H1 (cell line): ENCODE results near the gene ZNF469. TPM values are rescaled to one million over a fixed set of nuclear protein-coding genes. Genes with fewer than 3 reads are reported as not detected.

Experiments
- CTCF ChIA-PET: fragments of 300-600 bp; sonication (Branson Sonifier 250); formaldehyde crosslinking; loops from one replicate; lab custom pipeline; 2021; ENCODE audit not compliant: partially characterized antibody; lab: Charles Lee
- POLR2A ChIA-PET: fragments of 300-600 bp; sonication (Branson Sonifier 250); formaldehyde crosslinking; loops from one replicate; lab custom pipeline; 2021; ENCODE audit warnings: inconsistent platforms; ENCODE audit not compliant: partially characterized antibody; lab: Charles Lee
- DNase-seq, 2 experiments: peaks; one replicate each; pipeline versions ENCODE4 v3.0.0 to v3.0.0-alpha.2; 2010 to 2022; ENCODE audit warnings: low spot score in 2 of 2, low read depth in 1 of 2, mixed read lengths in 1 of 2
- FAIRE-seq: peaks from 2 replicates; lab custom pipeline; 2011; peaks lifted over from hg19 to GRCh38; lab: Jason Lieb, UNC
- H2AFZ ChIP-seq: 2 replicates; pipeline ENCODE4 v1.8.1; 2012; ENCODE audit warnings: low read length, inconsistent platforms
- H2AK5ac ChIP-seq: 2 replicates; pipeline ENCODE4 v1.6.1; 2013; ENCODE audit warnings: low read depth, low read length
- H2BK120ac ChIP-seq: replicated peaks from 2 replicates; pipeline ENCODE3; 2013; ENCODE audit warnings: low read depth, low read length, inconsistent platforms
- H2BK12ac ChIP-seq: 2 replicates; pipeline ENCODE4 v1.6.1; 2013; ENCODE audit warnings: low read depth, low read length
- H2BK15ac ChIP-seq: 2 replicates; pipeline ENCODE4 v1.6.1; 2013; ENCODE audit warnings: low read length
- H2BK20ac ChIP-seq: 2 replicates; pipeline ENCODE4 v1.6.1; 2013; ENCODE audit warnings: low read length
- H2BK5ac ChIP-seq: 2 replicates; pipeline ENCODE4 v1.6.1; 2013; ENCODE audit warnings: low read depth, low read length
- H3K14ac ChIP-seq: 2 replicates; pipeline ENCODE4 v1.6.1; 2013; ENCODE audit warnings: inconsistent platforms; ENCODE audit not compliant: insufficient read length
- H3K18ac ChIP-seq: 2 replicates; pipeline ENCODE4 v1.6.1; 2013; ENCODE audit warnings: low read length; ENCODE audit errors: extremely low read depth
- H3K23ac ChIP-seq: 2 replicates; pipeline ENCODE4 v1.6.1; 2013; ENCODE audit warnings: inconsistent platforms; ENCODE audit not compliant: insufficient read length
- H3K23me2 ChIP-seq: 2 replicates; pipeline ENCODE4 v1.6.1; 2013; ENCODE audit warnings: low read depth, low read length
- H3K27ac ChIP-seq: 2 replicates; pipeline ENCODE4 v1.6.1; 2011; ENCODE audit warnings: low read depth, low read length, inconsistent platforms
- H3K27me3 ChIP-seq, 4 experiments: replicated peaks in 1 of 4; 1 replicate in 1 of 4; 2 replicates in 3 of 4; pipeline versions ENCODE4 v1.6.1 to v1.8.1; 2011 to 2013; ENCODE audit warnings: low read length in 3 of 4, mild to moderate bottlenecking in 3 of 4, inconsistent platforms in 2 of 4, mixed read lengths in 2 of 4, moderate library complexity in 1 of 4; ENCODE audit not compliant: control insufficient read depth in 3 of 4, insufficient read depth in 3 of 4; ENCODE audit errors: extremely low read depth in 1 of 4
- H3K36me3 ChIP-seq, 4 experiments: 2 replicates each; pipeline versions ENCODE4 v1.6.1 to v1.8.1; 2011 to 2013; ENCODE audit warnings: mild to moderate bottlenecking in 4 of 4, low read length in 3 of 4, moderate library complexity in 2 of 4, control low read depth in 1 of 4, inconsistent platforms in 1 of 4; ENCODE audit not compliant: insufficient read depth in 4 of 4, control insufficient read depth in 2 of 4
- H3K4ac ChIP-seq: replicated peaks from 2 replicates; pipeline ENCODE3; 2013; ENCODE audit warnings: low read length, low read depth, mixed read lengths, inconsistent platforms; ENCODE audit not compliant: insufficient read length
- H3K4me1 ChIP-seq, 4 experiments: replicated peaks in 1 of 4; 1 replicate in 1 of 4; 2 replicates in 3 of 4; pipeline versions ENCODE4 v1.6.1 to v1.8.1; 2011 to 2013; ENCODE audit warnings: low read length in 3 of 4, inconsistent platforms in 2 of 4, mixed read lengths in 1 of 4; ENCODE audit not compliant: insufficient read depth in 4 of 4, control insufficient read depth in 3 of 4
- H3K4me2 ChIP-seq, 2 experiments: 2 replicates each; pipeline versions ENCODE4 v1.6.1 to v1.8.1; 2011 to 2013; ENCODE audit warnings: low read depth in 2 of 2, low read length in 2 of 2, control low read depth in 1 of 2, inconsistent platforms in 1 of 2, mild to moderate bottlenecking in 1 of 2; ENCODE audit not compliant: insufficient read depth in 1 of 2
- H3K4me3 ChIP-seq, 4 experiments: fragments of 200-600, 300-600 bp in 1 of 4; sonication (generic), shearing (Covaris generic), sonication (Bioruptor Twin) in 1 of 4; 2 replicates each; pipeline versions ENCODE4 v1.5.1 to v1.8.1; 2011 to 2016; ENCODE audit warnings: low read length in 4 of 4, low read depth in 3 of 4, control low read depth in 2 of 4, inconsistent platforms in 2 of 4, mild to moderate bottlenecking in 2 of 4, mixed read lengths in 1 of 4, moderate library complexity in 1 of 4; ENCODE audit not compliant: insufficient read depth in 2 of 4; ENCODE audit errors: extremely low read depth in 1 of 4
- H3K56ac ChIP-seq: replicated peaks from 2 replicates; pipeline ENCODE3; 2013; ENCODE audit warnings: low read depth, mild to moderate bottlenecking, mixed read lengths, low read length, inconsistent platforms; ENCODE audit not compliant: insufficient read length
- H3K79me1 ChIP-seq: 2 replicates; pipeline ENCODE4 v1.6.1; 2013; ENCODE audit warnings: low read depth, low read length, control low read depth
- H3K79me2 ChIP-seq, 2 experiments: 2 replicates each; pipeline versions ENCODE4 v1.6.1 to v1.8.1; 2012 to 2013; ENCODE audit warnings: low read length in 2 of 2, mild to moderate bottlenecking in 2 of 2, inconsistent platforms in 1 of 2; ENCODE audit not compliant: insufficient read depth in 2 of 2, control insufficient read depth in 1 of 2
- H3K9ac ChIP-seq, 4 experiments: replicated peaks in 1 of 4; 1 replicate in 1 of 4; 2 replicates in 3 of 4; pipeline versions ENCODE4 v1.6.1 to v1.8.1; 2011 to 2013; ENCODE audit warnings: low read depth in 3 of 4, low read length in 3 of 4, control low read depth in 2 of 4, mild to moderate bottlenecking in 2 of 4, moderate library complexity in 2 of 4, inconsistent platforms in 1 of 4; ENCODE audit errors: extremely low read depth in 1 of 4
- H3K9me3 ChIP-seq, 2 experiments: 2 replicates each; pipeline versions ENCODE4 v1.6.1 to v1.8.1; 2012 to 2013; ENCODE audit warnings: mild to moderate bottlenecking in 2 of 2, moderate library complexity in 2 of 2, control low read depth in 1 of 2, inconsistent platforms in 1 of 2, low read depth in 1 of 2, low read length in 1 of 2, mixed read lengths in 1 of 2; ENCODE audit not compliant: insufficient read depth in 2 of 2
- H4K20me1 ChIP-seq, 2 experiments: replicated peaks in 1 of 2; 2 replicates each; pipeline versions ENCODE3 to v1.8.1; 2011 to 2013; ENCODE audit warnings: inconsistent platforms in 2 of 2, low read length in 2 of 2, mild to moderate bottlenecking in 1 of 2; ENCODE audit not compliant: insufficient read depth in 2 of 2, control insufficient read depth in 1 of 2
- H4K5ac ChIP-seq: 2 replicates; pipeline ENCODE4 v1.6.1; 2013; ENCODE audit warnings: low read length, low read depth, mixed read lengths, inconsistent platforms; ENCODE audit not compliant: insufficient read length
- H4K8ac ChIP-seq: 2 replicates; pipeline ENCODE4 v1.8.0; 2013; ENCODE audit warnings: mild to moderate bottlenecking, moderate library complexity, low read length, inconsistent platforms; ENCODE audit not compliant: insufficient read depth; ENCODE audit errors: extremely low read depth
- H4K91ac ChIP-seq: replicated peaks from 2 replicates; pipeline ENCODE3; 2013; ENCODE audit warnings: low read length, mixed read lengths, inconsistent platforms; ENCODE audit not compliant: insufficient read length
- ASH2L ChIP-seq: fragments of 200-600, 300-600 bp; sonication (generic); IDR thresholded peaks from one replicate; pipeline ENCODE4 v1.7.1; 2017; ENCODE audit warnings: low read length
- CBX5 ChIP-seq: fragments of 300-800, 300-1000 bp; sonication (generic); IDR thresholded peaks from 2 replicates; pipeline ENCODE4 v1.7.1; 2016; ENCODE audit warnings: antibody characterized with exemption, low read length, low read depth
- CHD2 ChIP-seq: IDR thresholded peaks from 2 replicates; pipeline ENCODE4 v1.6.1; 2012; ENCODE audit warnings: low read length, improper control_type of control experiment
- CREB1 ChIP-seq: IDR thresholded peaks from 2 replicates; pipeline ENCODE4 v1.6.1; 2012; ENCODE audit warnings: inconsistent platforms
- GABPA ChIP-seq: IDR thresholded peaks from 2 replicates; pipeline ENCODE4 v1.6.1; 2011; ENCODE audit warnings: mild to moderate bottlenecking, low read length, moderate library complexity, borderline replicate concordance; ENCODE audit not compliant: insufficient read depth
- HDAC6 ChIP-seq: IDR thresholded peaks from one replicate; pipeline ENCODE4 v1.7.1; 2012; ENCODE audit warnings: low read depth, mild to moderate bottlenecking, inconsistent platforms, low read length, moderate library complexity
- MAFK ChIP-seq: IDR thresholded peaks from 2 replicates; pipeline ENCODE4 v1.6.1; 2012; ENCODE audit warnings: low read depth, mild to moderate bottlenecking, improper control_type of control experiment, low read length
- NANOG ChIP-seq: IDR thresholded peaks from 2 replicates; pipeline ENCODE4 v1.6.1; 2011; ENCODE audit warnings: low read length, low read depth, mild to moderate bottlenecking, inconsistent platforms; ENCODE audit not compliant: insufficient read depth, poor library complexity, severe bottlenecking
- RBBP5 ChIP-seq: IDR thresholded peaks from 2 replicates; pipeline ENCODE4 v1.7.1; 2012; ENCODE audit warnings: low read depth, mild to moderate bottlenecking, inconsistent platforms, low read length, moderate library complexity, borderline replicate concordance
- RNF2 ChIP-seq: fragments of 200-900, 300-1000 bp; sonication (generic); IDR thresholded peaks from 2 replicates; pipeline ENCODE4 v1.7.1; 2016; ENCODE audit warnings: borderline replicate concordance, low read depth, mild to moderate bottlenecking, antibody characterized with exemption, low read length; ENCODE audit not compliant: poor library complexity, severe bottlenecking; ENCODE audit errors: missing control alignments
- SIN3A ChIP-seq, 2 experiments: IDR thresholded peaks in 1 of 2; conservative IDR thresholded peaks in 1 of 2; 2 replicates each; pipeline ENCODE4 v1.6.1; 2011 to 2012; ENCODE audit warnings: low read length in 2 of 2, improper control_type of control experiment in 1 of 2, low read depth in 1 of 2, mild to moderate bottlenecking in 1 of 2
- ZNF274 ChIP-seq: IDR thresholded peaks from 2 replicates; pipeline ENCODE4 v1.7.0; 2012; ENCODE audit warnings: low read length, borderline replicate concordance; ENCODE audit errors: extremely low read depth
- WGBS, 2 experiments: shearing (Covaris generic) in 1 of 2; methylation state at CpG; one replicate each; pipeline versions ENCODE4 v1.1.6 to v1.1.7; 2013 to 2015; ENCODE audit warnings: low lambda C conversion rate in 2 of 2, mixed read lengths in 2 of 2, inconsistent platforms in 1 of 2, low coverage in 1 of 2, missing lambda C conversion rate in 1 of 2; ENCODE audit not compliant: insufficient replicate concordance in 2 of 2, insufficient coverage in 1 of 2, insufficient read length in 1 of 2; ENCODE audit errors: extremely low coverage in 1 of 2, missing lambda C conversion rate in 1 of 2; 5-methylcytosine and 5-hydroxymethylcytosine counted together
- polyA plus RNA-seq, 7 experiments: library from polyadenylated mRNA; depleted of rRNA in 3 of 7; stranded (reverse) in 5 of 7; unstranded in 2 of 7; fragments of >200 nt in 5 of 7; fragments of 200-250 nt in 2 of 7; gene quantifications; 1 replicate in 5 of 7; 2 replicates in 1 of 7; 4 replicates in 1 of 7; pipeline versions ENCODE4 v1.2.1 to v1.2.3, GENCODE V29; 2011 to 2013; ENCODE audit warnings: missing spikeins in 2 of 7, mixed read lengths in 2 of 7
- total RNA-seq: library from RNA; stranded (reverse); fragmentation: NEBNext Ultra II Directional; extraction: Animal tissue kit (Norgen Biotek cat#: 25700); gene quantifications from 2 replicates; pipeline ENCODE4 v1.2.1, GENCODE V29; 2021

The ZNF469 gene
- total and polyA plus RNA-seq, 2 of the 8 experiments (the other 6 are each of a cell fraction or from before 2014, with no cell fraction given) = 0.30 to 1.8 TPM

- H3K23me2 ChIP-seq = no peaks in the 10 kb centered on the region
- H4K91ac ChIP-seq = no peak overlapping the region
- H2BK12ac ChIP-seq = no peak overlapping the region
- H3K56ac ChIP-seq = no peak overlapping the region
- peaks cover 0 to 1% of the 10 kb centered on the region in 2 experiments for H4K20me1 ChIP-seq
- H3K9me3 ChIP-seq = no peaks in the 10 kb centered on the region
- no peak overlapping the region for H2AFZ ChIP-seq
- no peak for TF ChIP-seq SIN3A (conservative IDR thresholded peaks at IDR 0.05 in 1 of 2, IDR thresholded peaks at IDR 0.05 in 1 of 2; ENCODE audit: low read depth in 1 of 2, low read length in 2 of 2)
- no peak for TF ChIP-seq RBBP5
- no peak for TF ChIP-seq ZNF274
- TF ChIP-seq CREB1 = no peak
- TF ChIP-seq NANOG = no peak
- TF ChIP-seq CHD2 = no peak
- TF ChIP-seq HDAC6 = no peak
- no peak for TF ChIP-seq GABPA
- no peak for TF ChIP-seq RNF2
- no peak for TF ChIP-seq MAFK
- TF ChIP-seq CBX5 = no peak
- no peak for TF ChIP-seq ASH2L
- no peaks in the 10 kb centered on the region; a peak in 1 of 8 replicates for H3K36me3 ChIP-seq
- no peak overlapping the region for H3K27ac ChIP-seq
- H3K79me2 ChIP-seq = no peaks in the 10 kb centered on the region
- H2BK20ac ChIP-seq = no peak overlapping the region
- no peak overlapping the region for H2AK5ac ChIP-seq
- H2BK5ac ChIP-seq = no peak overlapping the region
- H3K27me3 ChIP-seq = no peaks in the 10 kb centered on the region
- no peak overlapping the region for H3K4ac ChIP-seq
- CTCF ChIA-PET = interaction anchor here (1.0 kb wide), 1 partner anchor 58 kb away, joined by 4 read pairs; no protein-coding TSS in a partner anchor
- H2BK15ac ChIP-seq = no peak overlapping the region
- H3K18ac ChIP-seq = no peak overlapping the region
- FAIRE-seq = no peak
- H3K4me2 ChIP-seq = no peak overlapping the region
- no peak for DNase-seq
- H3K4me1 ChIP-seq = no peaks in the 10 kb centered on the region
- H3K79me1 ChIP-seq = no peaks in the 10 kb centered on the region
- no peak overlapping the region for H4K8ac ChIP-seq
- 86% methylated on average over 10 of the region's 15 CpGs; no CpG with 5 or more reads in 1 of the 2 experiments for WGBS, 2 experiments
- POLR2A ChIA-PET = no interaction called here
- H3K14ac ChIP-seq = no peak overlapping the region
- no peak overlapping the region for H3K4me3 ChIP-seq
- H2BK120ac ChIP-seq = no peak overlapping the region
- no peak overlapping the region for H3K23ac ChIP-seq
- no peak overlapping the region for H3K9ac ChIP-seq
- no peak overlapping the region for H4K5ac ChIP-seq
These were observed 25.9 kb downstream of the ZNF469 start for GRCh38 chr16:88408561-88409142.
